ENCODE measurements around the gene OR2D2.

OR2D2 gene

GRCh38 chr11:6892400-6892799 lies at the start of gene OR2D2:
OR2D2 (minus strand) TSS chr11:6892500; CDS start chr11:6892500, 0 bp downstream.
- no peak within 1 kb of the TSS for H3K27ac ChIP-seq (ENCODE audit: low read length)
- no peaks in the 10 kb centered on the region for H3K36me3 ChIP-seq (ENCODE audit: insufficient read depth, low read depth, low read length)
- H3K4me1 ChIP-seq (ENCODE audit: insufficient read depth, low read length): no peaks in the 10 kb centered on the region
- H3K9me3 ChIP-seq (ENCODE audit: insufficient read depth, low read depth, low read length): no peaks in the 10 kb centered on the region; the same call in 1 of the 2 replicates
- no peak within 1 kb of the TSS for H3K9ac ChIP-seq (ENCODE audit: low read depth, low read length)
- H3K4me3 ChIP-seq (ENCODE audit: low read length): no peak within 1 kb of the TSS
- no peaks in the 10 kb centered on the region for H3K27me3 ChIP-seq (ENCODE audit: insufficient read depth, low read length)

- Histone ChIP-seq H3K9ac (ENCODE audit: low read depth, low read length) (no peak overlapping the region), H3K36me3 (ENCODE audit: insufficient read depth, low read depth, low read length) (peaks cover 49% of the 10 kb centered on the region), H3K27ac (ENCODE audit: low read length) (no peak overlapping the region), H3K4me1 (ENCODE audit: insufficient read depth, low read length) (no peaks in the 10 kb centered on the region), H3K4me3 (ENCODE audit: low read length) (no peak overlapping the region), H3K9me3 (ENCODE audit: insufficient read depth, low read depth, low read length) (no peaks in the 10 kb centered on the region), H3K27me3 (ENCODE audit: insufficient read depth, low read length) (no peaks in the 10 kb centered on the region)
These were observed 49.7 kb upstream of the OR2D2 start for GRCh38 chr11:6941970-6942369.

- Histone ChIP-seq H3K36me3 (ENCODE audit: insufficient read depth, low read depth, low read length) (peaks cover 51% of the 10 kb centered on the region), H3K4me3 (ENCODE audit: low read length) (no peak overlapping the region), H3K9ac (ENCODE audit: low read depth, low read length) (no peak overlapping the region), H3K9me3 (ENCODE audit: insufficient read depth, low read depth, low read length) (no peaks in the 10 kb centered on the region), H3K27me3 (ENCODE audit: insufficient read depth, low read length) (peaks cover 8% of the 10 kb centered on the region), H3K4me1 (ENCODE audit: insufficient read depth, low read length) (peaks cover 22% of the 10 kb centered on the region), H3K27ac (ENCODE audit: low read length) (no peak overlapping the region)
These were observed 39.8 kb upstream of the OR2D2 start for GRCh38 chr11:6932145-6932544.

- Histone ChIP-seq H3K27me3 (ENCODE audit: insufficient read depth, low read length) (peaks cover 8% of the 10 kb centered on the region), H3K36me3 (ENCODE audit: insufficient read depth, low read depth, low read length) (peaks cover 42% of the 10 kb centered on the region), H3K4me1 (ENCODE audit: insufficient read depth, low read length) (peaks cover 22% of the 10 kb centered on the region), H3K9me3 (ENCODE audit: insufficient read depth, low read depth, low read length) (no peaks in the 10 kb centered on the region), H3K9ac (ENCODE audit: low read depth, low read length) (no peak overlapping the region), H3K4me3 (ENCODE audit: low read length) (no peak overlapping the region), H3K27ac (ENCODE audit: low read length) (no peak overlapping the region)
These were observed 38.9 kb upstream of the OR2D2 start for GRCh38 chr11:6931146-6931713.

- Histone ChIP-seq H3K4me1 (ENCODE audit: insufficient read depth, low read length) (peaks cover 27% of the 10 kb centered on the region), H3K4me3 (ENCODE audit: low read length) (peak overlapping the region; percentile 11; the same call in 1 of the 2 replicates), H3K9me3 (ENCODE audit: insufficient read depth, low read depth, low read length) (no peaks in the 10 kb centered on the region), H3K9ac (ENCODE audit: low read depth, low read length) (no peak overlapping the region), H3K36me3 (ENCODE audit: insufficient read depth, low read depth, low read length) (peaks cover 18% of the 10 kb centered on the region), H3K27ac (ENCODE audit: low read length) (no peak overlapping the region), H3K27me3 (ENCODE audit: insufficient read depth, low read length) (peaks cover 8% of the 10 kb centered on the region)
These were observed 36.6 kb upstream of the OR2D2 start for GRCh38 chr11:6928916-6929315.

- Histone ChIP-seq H3K27ac (ENCODE audit: low read length) (no peak overlapping the region), H3K36me3 (ENCODE audit: insufficient read depth, low read depth, low read length) (peaks cover 4% of the 10 kb centered on the region; the same call in 1 of the 2 replicates), H3K9ac (ENCODE audit: low read depth, low read length) (peak overlapping the region; percentile 93), H3K9me3 (ENCODE audit: insufficient read depth, low read depth, low read length) (no peaks in the 10 kb centered on the region), H3K4me1 (ENCODE audit: insufficient read depth, low read length) (peaks cover 27% of the 10 kb centered on the region), H3K27me3 (ENCODE audit: insufficient read depth, low read length) (peaks cover 8% of the 10 kb centered on the region), H3K4me3 (ENCODE audit: low read length) (peak overlapping the region; percentile 98)
These were observed 34.8 kb upstream of the OR2D2 start for GRCh38 chr11:6927030-6927617.

GRCh38 chr11:6926208-6927029 lies 34.1 kb upstream of the OR2D2 start, which contains the start of gene ZNF215:
ZNF215 (plus strand) TSS chr11:6926426; CDS start chr11:6932273, 5,847 bp downstream.
- H3K9me3 ChIP-seq (ENCODE audit: insufficient read depth, low read depth, low read length): no peaks in the 10 kb centered on the region
- peak within 1 kb of the TSS; percentile 93 for H3K9ac ChIP-seq (ENCODE audit: low read depth, low read length)
- peak within 1 kb of the TSS; percentile 98 for H3K4me3 ChIP-seq (ENCODE audit: low read length)
- H3K4me1 ChIP-seq (ENCODE audit: insufficient read depth, low read length): peaks cover 27% of the 10 kb centered on the region
- H3K36me3 ChIP-seq (ENCODE audit: insufficient read depth, low read depth, low read length): no peaks in the 10 kb centered on the region; the same call in 1 of the 2 replicates
- H3K27me3 ChIP-seq (ENCODE audit: insufficient read depth, low read length): peaks cover 8% of the 10 kb centered on the region
- peak within 1 kb of the TSS; percentile 2 for H3K27ac ChIP-seq (ENCODE audit: low read length)

- Histone ChIP-seq H3K9ac (ENCODE audit: low read depth, low read length) (peak overlapping the region; percentile 93; the same call in 1 of the 2 replicates), H3K27ac (ENCODE audit: low read length) (peak overlapping the region; percentile 2)
These were observed 33.4 kb upstream of the OR2D2 start for GRCh38 chr11:6925636-6926207.

GRCh38 chr11:6925007-6925577 lies 32.8 kb upstream of the OR2D2 start:
- Histone ChIP-seq H3K9me3 (ENCODE audit: insufficient read depth, low read depth, low read length) (no peaks in the 10 kb centered on the region), H3K36me3 (ENCODE audit: insufficient read depth, low read depth, low read length) (no peaks in the 10 kb centered on the region; the same call in 1 of the 2 replicates), H3K9ac (ENCODE audit: low read depth, low read length) (no peak overlapping the region), H3K27ac (ENCODE audit: low read length) (peak overlapping the region; percentile 2), H3K27me3 (ENCODE audit: insufficient read depth, low read length) (peaks cover 8% of the 10 kb centered on the region), H3K4me1 (ENCODE audit: insufficient read depth, low read length) (peaks cover 27% of the 10 kb centered on the region), H3K4me3 (ENCODE audit: low read length) (peak overlapping the region; percentile 98; the same call in 1 of the 2 replicates)

More at GRCh38 chr11:6925636-6926207, 33.4 kb upstream of the OR2D2 start:
- no peaks in the 10 kb centered on the region for H3K9me3 ChIP-seq (ENCODE audit: insufficient read depth, low read depth, low read length)
- H3K4me3 ChIP-seq (ENCODE audit: low read length): peak overlapping the region; percentile 98
- H3K36me3 ChIP-seq (ENCODE audit: insufficient read depth, low read depth, low read length): no peaks in the 10 kb centered on the region; the same call in 1 of the 2 replicates
- H3K4me1 ChIP-seq (ENCODE audit: insufficient read depth, low read length): peaks cover 27% of the 10 kb centered on the region
- H3K27me3 ChIP-seq (ENCODE audit: insufficient read depth, low read length): peaks cover 8% of the 10 kb centered on the region

- Histone ChIP-seq H3K27ac (ENCODE audit: low read length) (no peak within 1 kb of the TSS), H3K9ac (ENCODE audit: low read depth, low read length) (no peak within 1 kb of the TSS), H3K4me3 (ENCODE audit: low read length) (no peak within 1 kb of the TSS), H3K9me3 (ENCODE audit: insufficient read depth, low read depth, low read length) (no peaks in the 10 kb centered on the region), H3K27me3 (ENCODE audit: insufficient read depth, low read length) (no peaks in the 10 kb centered on the region), H3K4me1 (ENCODE audit: insufficient read depth, low read length) (peaks cover 3% of the 10 kb centered on the region; the same call in 1 of the 2 replicates), H3K36me3 (ENCODE audit: insufficient read depth, low read depth, low read length) (no peaks in the 10 kb centered on the region)
These were observed 28.4 kb upstream of the OR2D2 start, which contains the start of gene OR2D3 for GRCh38 chr11:6920702-6921101. OR2D3 (plus strand) TSS chr11:6921002; CDS start chr11:6921002, 0 bp downstream.

GRCh38 chr11:6919698-6920097 lies 27.4 kb upstream of the OR2D2 start:
- Histone ChIP-seq H3K4me1 (ENCODE audit: insufficient read depth, low read length) (no peaks in the 10 kb centered on the region), H3K4me3 (ENCODE audit: low read length) (no peak overlapping the region), H3K27ac (ENCODE audit: low read length) (no peak overlapping the region), H3K9me3 (ENCODE audit: insufficient read depth, low read depth, low read length) (no peaks in the 10 kb centered on the region), H3K36me3 (ENCODE audit: insufficient read depth, low read depth, low read length) (no peaks in the 10 kb centered on the region), H3K9ac (ENCODE audit: low read depth, low read length) (no peak overlapping the region), H3K27me3 (ENCODE audit: insufficient read depth, low read length) (no peaks in the 10 kb centered on the region)

Measured in iPS-20b (cell line).